Measurements from ENCODE around the gene ANKRD33B. TPM values are rescaled to one million over a fixed set of nuclear protein-coding genes. Genes with fewer than 3 reads are reported as not detected.
A peak's percentile ranks its signal among the peaks of the same experiment; 100 is the strongest.

Gene ANKRD33B
- total RNA-seq, 2 experiments from 2014 or later: 4.4 to 4.8 TPM

DNA sequence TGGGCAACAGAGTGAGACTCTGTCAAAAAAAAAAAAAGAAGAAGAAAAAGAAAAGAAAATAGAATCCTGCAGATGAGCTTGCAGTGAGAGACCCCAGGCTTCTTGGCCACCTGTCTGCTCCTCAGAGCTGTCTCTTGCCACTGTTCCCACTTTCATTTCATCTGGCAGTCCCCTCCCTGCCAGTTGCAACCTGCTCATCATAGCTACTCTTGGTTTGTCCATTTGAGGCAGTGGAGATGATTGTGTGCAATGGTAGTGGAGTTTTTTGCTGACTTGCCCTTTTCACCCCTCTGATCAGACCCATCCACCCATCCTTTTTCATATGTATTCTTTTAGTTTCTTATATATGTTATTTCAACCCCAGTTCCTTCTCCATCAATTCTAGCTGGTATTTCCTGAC lies 28.7 kb downstream of the ANKRD33B start:
- Mint-ChIP-seq H3K4me1 (peaks cover 27% of the 10 kb centered on the region), H3K36me3 (peaks cover 23% of the 10 kb centered on the region), H3K27ac (no peak overlapping the region), H3K4me3 (no peak overlapping the region), H3K9me3 (peaks cover 5% of the 10 kb centered on the region), H3K27me3 (peaks cover 15% of the 10 kb centered on the region)
- ATAC-seq (ENCODE audit: low read depth): no peak
- no peak for DNase-seq
- POLR2A ChIA-PET: no interaction called here

DNA sequence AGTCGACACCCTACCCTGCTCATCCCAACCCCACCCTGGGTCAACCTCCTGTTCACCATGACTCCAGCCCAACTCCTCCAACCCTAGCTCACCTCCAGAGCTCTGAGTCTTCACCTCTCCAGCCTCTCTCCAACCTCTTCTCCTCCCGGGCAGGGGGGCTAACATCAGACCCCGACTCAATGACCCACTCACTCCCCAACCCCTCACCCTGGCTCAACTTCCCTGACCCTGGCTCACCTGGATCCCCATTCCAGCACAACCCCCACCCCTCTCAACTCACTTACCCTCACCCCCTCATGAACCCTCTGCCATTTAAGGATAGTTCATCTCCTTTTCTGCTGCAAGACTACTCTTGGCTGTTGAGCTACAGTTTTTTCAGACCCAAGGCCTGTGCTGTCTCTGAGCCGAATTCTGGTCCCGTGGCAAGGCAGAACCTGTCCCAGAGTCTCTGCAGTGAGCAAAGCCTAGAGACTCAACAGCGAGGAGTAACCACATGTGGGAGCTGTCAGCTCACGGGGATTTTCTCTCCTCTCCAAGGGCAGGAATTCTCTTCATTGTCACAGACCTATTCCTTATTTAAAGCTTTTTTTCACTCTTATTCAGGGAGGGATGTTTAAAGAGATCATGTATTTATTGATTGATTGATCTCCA lies 29.8 kb downstream of the ANKRD33B start:
- DNase-seq (no peak), ATAC-seq (ENCODE audit: low read depth) (no peak)
- H3K4me3 Mint-ChIP-seq: no peak overlapping the region
- POLR2A ChIA-PET: no interaction called here
- peaks cover 23% of the 10 kb centered on the region for H3K36me3 Mint-ChIP-seq
- peaks cover 12% of the 10 kb centered on the region for H3K27me3 Mint-ChIP-seq
- peak overlapping the region; percentile 49 for H3K27ac Mint-ChIP-seq
- H3K9me3 Mint-ChIP-seq: peaks cover 7% of the 10 kb centered on the region
- peaks cover 27% of the 10 kb centered on the region for H3K4me1 Mint-ChIP-seq

DNA sequence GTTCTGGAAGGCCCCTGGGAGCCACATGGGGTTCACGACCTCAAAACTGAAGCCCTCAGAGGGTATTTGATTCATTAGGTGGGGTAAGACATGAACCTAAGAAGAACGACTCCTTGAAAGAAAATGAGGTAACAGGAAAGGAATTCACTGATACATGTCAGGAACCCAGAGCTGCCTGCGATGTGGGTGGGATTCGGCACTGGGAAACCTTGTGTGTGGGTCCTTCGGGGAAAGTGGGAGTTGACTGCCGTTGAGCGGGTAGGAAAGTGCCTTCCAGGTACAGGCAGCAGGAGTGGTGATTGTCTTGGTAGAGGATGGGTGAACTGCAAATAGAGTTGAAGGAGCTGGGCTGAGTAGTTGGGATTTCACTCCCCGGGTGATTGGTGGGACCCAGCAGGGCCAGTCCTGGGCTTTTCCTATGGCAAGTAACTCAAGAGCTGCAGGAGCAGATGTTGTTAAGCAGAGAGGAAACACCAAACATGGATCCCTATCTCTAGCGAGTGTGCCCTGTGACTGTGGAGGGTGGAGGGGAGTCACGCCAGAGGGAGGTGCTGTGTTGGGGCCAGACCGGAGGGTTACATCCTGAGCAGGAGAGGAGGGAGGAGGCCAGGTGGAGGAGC lies 30.8 kb downstream of the ANKRD33B start:
- peaks cover 15% of the 10 kb centered on the region for H3K36me3 Mint-ChIP-seq
- peaks cover 2% of the 10 kb centered on the region for H3K9me3 Mint-ChIP-seq
- H3K27me3 Mint-ChIP-seq: peaks cover 9% of the 10 kb centered on the region
- H3K4me1 Mint-ChIP-seq: peaks cover 18% of the 10 kb centered on the region
- no peak overlapping the region for H3K4me3 Mint-ChIP-seq
- ATAC-seq (ENCODE audit: low read depth) (no peak), DNase-seq (no peak)
- POLR2A ChIA-PET: no interaction called here
- peak overlapping the region; percentile 32 for H3K27ac Mint-ChIP-seq

DNA sequence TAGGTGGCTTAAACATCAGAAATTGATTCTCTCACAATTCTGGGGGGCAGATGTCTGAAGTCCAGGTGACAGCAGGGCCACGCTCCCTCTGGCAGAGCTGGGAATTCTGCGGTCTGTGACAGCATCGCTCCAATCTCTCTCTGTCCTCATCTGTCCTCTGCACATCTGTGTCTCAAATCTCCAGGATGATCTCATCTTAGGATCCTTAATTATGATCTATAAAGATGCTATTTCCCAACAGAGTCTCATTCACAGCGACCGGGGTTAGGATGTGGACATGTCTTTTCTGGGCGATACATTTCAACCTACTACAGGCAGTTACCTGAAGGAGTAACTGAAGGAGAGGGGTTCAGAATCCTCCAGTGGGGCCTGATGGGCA lies 31.4 kb downstream of the ANKRD33B start:
- peaks cover 2% of the 10 kb centered on the region for H3K9me3 Mint-ChIP-seq
- H3K36me3 Mint-ChIP-seq: peaks cover 12% of the 10 kb centered on the region
- H3K27me3 Mint-ChIP-seq: peaks cover 5% of the 10 kb centered on the region
- DNase-seq (no peak), ATAC-seq (ENCODE audit: low read depth) (no peak)
- H3K4me1 Mint-ChIP-seq: peaks cover 18% of the 10 kb centered on the region
- H3K27ac Mint-ChIP-seq: no peak overlapping the region
- peak overlapping the region; percentile 67 for H3K4me3 Mint-ChIP-seq
- POLR2A ChIA-PET: no interaction called here

DNA sequence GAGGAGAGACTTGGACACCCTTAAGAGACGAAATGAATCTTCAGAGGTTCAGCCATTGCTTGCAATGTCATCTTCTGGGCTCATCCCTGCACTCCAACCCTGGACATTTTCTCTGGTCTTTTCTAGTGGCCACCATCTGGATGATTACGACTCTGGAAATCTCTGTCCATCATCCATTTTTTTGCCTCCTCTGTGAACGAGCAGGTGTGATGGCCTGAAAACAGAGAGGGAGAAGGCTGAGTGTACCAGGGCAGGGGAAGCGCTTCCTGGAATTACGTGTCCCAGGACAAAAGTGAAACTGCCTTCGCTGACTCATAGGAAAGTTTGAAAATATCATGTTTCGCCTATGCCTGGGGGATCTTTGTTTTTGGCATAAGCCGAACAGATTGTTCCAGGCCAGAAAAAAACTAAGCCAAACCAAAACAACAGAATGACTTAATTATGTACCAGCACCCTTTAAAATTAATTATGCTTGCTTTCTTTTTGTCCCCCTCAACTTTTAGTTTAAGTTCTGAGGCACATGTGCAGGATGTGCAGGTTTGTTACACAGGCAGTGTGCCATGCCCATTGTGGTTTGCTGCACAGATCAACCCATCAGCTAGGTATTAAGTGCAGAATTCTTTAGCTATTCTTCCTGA lies 31.9 kb downstream of the ANKRD33B start:
- Mint-ChIP-seq H3K4me3 (peak overlapping the region; percentile 67), H3K27me3 (peaks cover 5% of the 10 kb centered on the region), H3K27ac (peak overlapping the region; percentile 3), H3K4me1 (peaks cover 18% of the 10 kb centered on the region), H3K9me3 (peaks cover 2% of the 10 kb centered on the region), H3K36me3 (peaks cover 12% of the 10 kb centered on the region)
- POLR2A ChIA-PET: no interaction called here
- peak; percentile 70 for ATAC-seq (ENCODE audit: low read depth)
- DNase-seq: no peak

DNA sequence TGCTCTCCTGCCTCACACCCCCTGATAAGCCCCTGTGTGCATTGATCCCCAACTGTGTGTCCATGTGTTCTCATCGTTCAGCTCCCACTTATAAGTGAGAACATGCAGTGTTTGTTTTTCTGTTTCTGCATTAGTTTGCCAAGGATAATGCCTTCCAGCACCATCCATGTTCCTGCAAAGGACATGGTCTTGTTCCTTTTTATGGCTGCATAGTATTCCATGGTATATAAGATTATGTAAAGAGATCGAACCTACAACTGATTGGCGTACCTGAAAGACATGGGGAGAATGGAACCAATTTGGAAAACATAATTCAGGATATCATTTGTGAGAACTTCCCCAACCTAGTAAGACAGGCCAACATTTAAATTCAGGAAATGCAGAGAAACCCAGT lies 32.4 kb downstream of the ANKRD33B start:
- DNase-seq (no peak), ATAC-seq (ENCODE audit: low read depth) (no peak)
- H3K27ac Mint-ChIP-seq: peak overlapping the region; percentile 3
- peak overlapping the region; percentile 67 for H3K4me3 Mint-ChIP-seq
- H3K36me3 Mint-ChIP-seq: peaks cover 12% of the 10 kb centered on the region
- H3K4me1 Mint-ChIP-seq: peaks cover 20% of the 10 kb centered on the region
- H3K9me3 Mint-ChIP-seq: peaks cover 2% of the 10 kb centered on the region
- POLR2A ChIA-PET: no interaction called here
- H3K27me3 Mint-ChIP-seq: peaks cover 5% of the 10 kb centered on the region

DNA sequence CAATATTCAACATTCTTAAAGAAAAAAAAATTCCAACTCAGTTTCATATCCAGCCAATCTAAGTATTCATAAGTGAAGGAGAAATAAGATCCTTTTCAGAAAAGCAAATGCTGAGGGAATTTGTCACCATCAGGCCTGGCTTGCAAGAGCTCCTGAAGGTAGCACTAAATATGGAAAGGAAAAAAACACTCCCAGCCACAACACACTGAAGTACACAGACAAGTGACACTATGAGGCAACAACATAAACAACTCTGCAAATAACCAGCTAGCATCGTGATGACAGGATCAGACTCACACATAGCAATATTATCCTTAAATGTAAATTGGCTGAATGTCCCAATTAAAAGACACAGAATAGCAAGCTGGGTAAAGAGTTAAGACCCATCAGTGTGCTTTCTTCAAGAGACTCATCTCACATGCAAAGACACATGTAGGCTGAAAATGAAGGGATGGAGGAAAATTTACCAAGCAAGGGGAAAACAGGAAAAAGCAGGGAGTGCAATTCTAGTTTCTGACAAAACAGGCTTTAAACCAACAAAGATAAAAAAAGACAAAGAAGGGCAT lies 33.1 kb downstream of the ANKRD33B start:
- Mint-ChIP-seq H3K9me3 (peaks cover 2% of the 10 kb centered on the region), H3K27ac (no peak overlapping the region), H3K4me3 (no peak overlapping the region), H3K36me3 (peaks cover 12% of the 10 kb centered on the region), H3K4me1 (peaks cover 20% of the 10 kb centered on the region), H3K27me3 (peaks cover 5% of the 10 kb centered on the region)
- POLR2A ChIA-PET: no interaction called here
- no peak for DNase-seq
- ATAC-seq (ENCODE audit: low read depth): no peak

DNA sequence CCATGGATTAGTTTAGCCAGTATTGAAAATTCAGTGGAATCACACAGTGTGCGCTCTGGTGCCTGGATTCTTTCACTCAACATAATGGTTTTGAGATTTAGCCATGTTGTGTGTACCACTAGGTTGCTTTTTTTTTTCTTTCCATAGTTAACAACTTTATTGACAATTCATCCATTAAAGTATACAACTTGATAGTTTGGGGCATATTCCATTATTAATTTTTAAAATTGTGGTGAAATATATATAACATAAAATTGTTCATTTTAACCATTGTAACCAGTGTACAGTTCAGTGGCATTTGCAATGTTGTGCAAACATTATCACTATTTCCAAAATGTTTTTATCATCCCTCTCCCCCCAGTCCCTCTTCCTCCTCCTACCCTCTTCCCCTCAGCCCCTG lies 35.2 kb downstream of the ANKRD33B start:
- Mint-ChIP-seq H3K4me1 (peaks cover 18% of the 10 kb centered on the region), H3K4me3 (no peak overlapping the region), H3K36me3 (peaks cover 11% of the 10 kb centered on the region), H3K27me3 (peaks cover 5% of the 10 kb centered on the region), H3K27ac (no peak overlapping the region), H3K9me3 (peaks cover 2% of the 10 kb centered on the region)
- DNase-seq (no peak), ATAC-seq (ENCODE audit: low read depth) (no peak)
- POLR2A ChIA-PET: no interaction called here

DNA sequence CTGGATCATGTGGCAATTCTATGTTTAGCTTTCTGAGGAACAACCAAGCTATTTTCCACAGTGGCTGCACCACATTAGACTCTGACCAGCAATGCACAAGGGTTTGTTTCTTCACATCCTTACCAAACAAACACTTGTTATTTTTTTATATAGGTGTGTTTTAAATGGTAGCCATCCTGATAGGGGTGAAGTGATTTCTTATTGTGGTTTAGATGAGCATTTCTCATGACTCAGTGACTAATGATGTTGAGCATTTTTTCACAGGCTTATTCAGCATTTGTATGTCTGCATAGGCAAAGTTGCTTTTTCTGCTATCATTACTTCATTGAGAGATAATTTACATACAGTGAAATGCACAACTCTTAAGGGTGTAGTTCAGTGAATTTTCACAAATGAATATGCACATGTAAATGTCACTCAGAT lies 36.0 kb downstream of the ANKRD33B start:
- peaks cover 2% of the 10 kb centered on the region for H3K9me3 Mint-ChIP-seq
- peaks cover 18% of the 10 kb centered on the region for H3K4me1 Mint-ChIP-seq
- POLR2A ChIA-PET: interaction anchor here (0.6 kb wide), 1 partner anchor 218 kb away, joined by 3 read pairs; no protein-coding TSS in a partner anchor
- peaks cover under 1% of the 10 kb centered on the region for H3K27me3 Mint-ChIP-seq
- no peak overlapping the region for H3K27ac Mint-ChIP-seq
- peaks cover 11% of the 10 kb centered on the region for H3K36me3 Mint-ChIP-seq
- ATAC-seq (ENCODE audit: low read depth) (no peak), DNase-seq (no peak)
- no peak overlapping the region for H3K4me3 Mint-ChIP-seq

DNA sequence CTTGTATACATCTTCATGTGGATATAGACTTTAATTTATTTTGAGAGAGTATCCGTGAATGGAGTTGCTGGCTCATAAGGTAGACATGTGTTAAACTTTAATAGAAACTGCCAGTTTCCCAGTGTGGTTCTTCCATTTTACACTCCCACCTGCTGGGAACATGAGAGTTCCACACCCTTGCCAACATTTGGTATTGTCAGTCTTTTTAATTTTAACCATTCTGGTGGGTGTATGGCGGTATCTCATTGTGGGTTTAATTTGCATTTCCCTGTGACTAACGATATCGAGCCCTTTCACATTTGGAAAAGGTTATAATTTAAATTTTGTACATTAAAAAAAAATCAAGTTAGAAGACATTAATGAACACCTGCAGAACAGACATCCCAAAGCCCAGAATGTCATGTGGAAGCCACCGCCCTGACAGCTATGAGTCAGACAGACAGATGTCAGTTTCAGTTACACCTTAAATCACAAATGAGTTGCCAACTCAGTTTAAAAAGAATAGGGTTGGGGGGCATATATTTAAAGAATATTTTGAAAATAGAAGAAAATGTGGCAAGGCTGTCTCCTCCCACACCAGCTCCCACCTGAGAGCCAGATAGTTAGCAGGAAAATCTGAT lies 36.9 kb downstream of the ANKRD33B start:
- POLR2A ChIA-PET: no interaction called here
- Mint-ChIP-seq H3K9me3 (peaks cover 2% of the 10 kb centered on the region), H3K27ac (no peak overlapping the region), H3K36me3 (peaks cover 11% of the 10 kb centered on the region), H3K4me3 (no peak overlapping the region), H3K27me3 (no peaks in the 10 kb centered on the region), H3K4me1 (peaks cover 11% of the 10 kb centered on the region)
- ATAC-seq (ENCODE audit: low read depth): peak; percentile 50
- no peak for DNase-seq

DNA sequence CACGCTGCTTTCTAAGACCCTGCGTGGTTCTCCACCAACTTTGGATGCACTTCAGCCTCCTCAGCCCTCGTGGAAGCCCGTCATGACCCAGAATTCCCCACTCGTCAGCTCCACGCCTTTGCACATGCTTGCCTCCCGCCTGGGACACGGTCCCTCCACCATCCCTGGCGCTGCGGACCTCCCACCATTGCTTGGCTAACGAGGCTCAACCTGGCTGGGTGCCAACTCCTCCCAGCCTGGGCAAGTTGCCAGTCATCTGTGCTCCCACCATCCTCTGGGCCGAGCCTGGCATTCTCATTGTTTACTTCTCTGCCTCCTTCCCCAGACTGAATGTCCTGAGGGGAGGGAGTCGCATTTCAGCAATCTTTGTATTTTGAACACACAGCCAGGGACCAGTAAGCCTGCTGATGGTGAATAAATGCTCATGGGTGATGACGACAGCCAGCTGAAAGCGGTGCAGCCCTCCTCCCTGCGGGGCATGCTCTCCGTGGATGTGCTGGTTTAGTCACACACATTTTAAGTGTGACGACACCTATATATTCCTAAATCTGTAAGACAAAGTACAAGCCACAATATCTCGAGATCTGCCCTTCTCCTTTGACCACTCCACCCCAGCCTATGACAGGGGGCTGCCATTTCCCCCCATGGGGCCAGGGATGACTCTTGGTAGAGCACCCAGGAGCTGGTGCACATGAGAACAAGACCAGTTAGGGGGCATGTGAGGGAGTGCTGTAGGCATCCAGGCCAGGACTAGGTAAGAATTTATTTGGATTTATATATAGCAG lies 37.6 kb downstream of the ANKRD33B start:
- H3K4me3 Mint-ChIP-seq: no peak overlapping the region
- DNase-seq: no peak

DNA sequence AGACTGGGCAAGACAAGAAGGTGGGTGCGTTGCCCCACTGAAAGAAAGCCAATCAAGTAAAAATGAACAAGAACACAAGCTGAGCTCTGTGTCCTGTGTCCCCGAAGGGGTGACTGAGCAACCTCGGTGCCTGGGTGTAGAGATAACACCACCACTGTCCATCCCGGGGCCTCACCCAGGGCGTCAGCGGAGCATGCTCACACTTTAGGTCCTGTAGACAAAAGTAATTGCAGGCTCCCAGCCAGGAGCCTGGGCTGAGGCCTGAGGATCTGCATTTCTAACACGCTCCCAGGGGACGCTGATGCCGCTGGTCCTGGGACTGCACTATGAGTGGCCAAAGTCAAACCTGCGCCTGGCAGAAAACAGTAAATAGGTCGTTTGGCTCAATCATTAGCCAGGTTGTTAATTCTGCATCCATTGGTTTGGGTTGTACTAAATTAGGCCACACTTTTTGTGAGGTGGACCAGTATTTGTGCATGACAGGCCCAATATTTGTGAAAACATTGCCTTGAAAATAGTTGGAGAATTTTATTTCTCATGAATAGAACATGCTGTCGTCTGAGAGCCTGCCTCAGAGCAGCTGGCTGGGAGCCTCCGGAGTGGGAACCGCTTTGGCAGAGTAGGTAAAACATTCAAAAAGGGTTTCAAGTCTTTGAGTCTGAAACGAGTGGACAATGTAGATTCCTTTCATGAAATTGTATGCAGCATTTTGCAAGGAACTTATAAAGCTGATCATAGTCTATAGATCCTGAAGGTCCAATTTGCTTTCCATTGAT lies 38.3 kb downstream of the ANKRD33B start:
- ATAC-seq (ENCODE audit: low read depth): no peak
- H3K27me3 Mint-ChIP-seq: peaks cover 5% of the 10 kb centered on the region
- POLR2A ChIA-PET: no interaction called here

More for the DNA sequence above, 37.6 kb downstream of the ANKRD33B start:
- peaks cover 5% of the 10 kb centered on the region for H3K4me1 Mint-ChIP-seq
- no peaks in the 10 kb centered on the region for H3K27me3 Mint-ChIP-seq
- H3K36me3 Mint-ChIP-seq: peaks cover 8% of the 10 kb centered on the region
- POLR2A ChIA-PET: no interaction called here
- H3K9me3 Mint-ChIP-seq: peaks cover 2% of the 10 kb centered on the region
- no peak overlapping the region for H3K27ac Mint-ChIP-seq
- no peak for ATAC-seq (ENCODE audit: low read depth)

More for the DNA sequence above, 38.3 kb downstream of the ANKRD33B start:
- Mint-ChIP-seq H3K4me1 (peaks cover 7% of the 10 kb centered on the region), H3K27ac (no peak overlapping the region), H3K9me3 (peaks cover 2% of the 10 kb centered on the region), H3K36me3 (peaks cover 3% of the 10 kb centered on the region), H3K4me3 (no peak overlapping the region)
- DNase-seq: no peak
